Liver (tissue), 9 donors: ENCODE measurements around the gene TESK2. TPM values are rescaled to one million over a fixed set of nuclear protein-coding genes. Genes with fewer than 3 reads are reported as not detected.

Source experiments
- DNase-seq: peaks from one replicate; pipeline ENCODE4 v3.0.0-alpha.2; 2017; ENCODE audit warnings: low spot score
- H3K27ac ChIP-seq, 2 donors: one replicate each; pipeline ENCODE4 v1.7.0; 2013; ENCODE audit warnings: inconsistent platforms in 2 of 2, low read length in 2 of 2, control low read depth in 1 of 2, low read depth in 1 of 2, mild to moderate bottlenecking in 1 of 2
- H3K27me3 ChIP-seq, 4 donors: one replicate each; pipeline versions ENCODE4 v1.6.1 to v1.7.0; 2013; ENCODE audit warnings: low read length in 3 of 4, inconsistent platforms in 1 of 4, mild to moderate bottlenecking in 1 of 4, moderate library complexity in 1 of 4; ENCODE audit not compliant: control insufficient read depth in 4 of 4, insufficient read depth in 4 of 4
- H3K36me3 ChIP-seq, 4 donors: one replicate each; pipeline versions ENCODE4 v1.6.1 to v1.7.0; 2013; ENCODE audit warnings: low read length in 3 of 4, mild to moderate bottlenecking in 3 of 4, low read depth in 1 of 4, moderate library complexity in 1 of 4; ENCODE audit not compliant: control insufficient read depth in 4 of 4, insufficient read depth in 3 of 4
- H3K4me1 ChIP-seq, 4 donors: one replicate each; pipeline versions ENCODE4 v1.6.1 to v1.7.0; 2013; ENCODE audit warnings: low read length in 3 of 4, mild to moderate bottlenecking in 3 of 4, moderate library complexity in 1 of 4; ENCODE audit not compliant: control insufficient read depth in 4 of 4, insufficient read depth in 4 of 4
- H3K4me3 ChIP-seq, 3 donors: one replicate each; pipeline versions ENCODE4 v1.6.1 to v1.7.0; 2013; ENCODE audit warnings: low read length in 3 of 3, control low read depth in 1 of 3, low read depth in 1 of 3, mild to moderate bottlenecking in 1 of 3
- H3K9ac ChIP-seq, 2 donors: one replicate each; pipeline ENCODE4 v1.7.0; 2013; ENCODE audit warnings: low read length in 2 of 2, mild to moderate bottlenecking in 2 of 2, moderate library complexity in 2 of 2, control low read depth in 1 of 2, low read depth in 1 of 2
- H3K9me3 ChIP-seq, 4 donors: one replicate each; pipeline versions ENCODE4 v1.6.1 to v1.7.0; 2013; ENCODE audit warnings: low read length in 3 of 4; ENCODE audit not compliant: control insufficient read depth in 4 of 4
- EGR1 ChIP-seq, 2 donors: IDR thresholded peaks; 2 replicates each; pipeline ENCODE4 v1.6.1; 2016 to 2018; ENCODE audit warnings: antibody characterized with exemption in 2 of 2, low read depth in 2 of 2
- GABPA ChIP-seq, 2 donors: IDR thresholded peaks in 1 of 2; conservative IDR thresholded peaks in 1 of 2; 2 replicates each; pipeline ENCODE4 v1.6.1; 2016; ENCODE audit warnings: antibody characterized with exemption in 2 of 2, mild to moderate bottlenecking in 1 of 2, moderate library complexity in 1 of 2
- HNF4A ChIP-seq, 2 donors: conservative IDR thresholded peaks; 2 replicates each; pipeline ENCODE4 v1.6.1; 2016; ENCODE audit warnings: antibody characterized with exemption in 2 of 2, mild to moderate bottlenecking in 2 of 2
- HNF4G ChIP-seq: IDR thresholded peaks from 2 replicates; pipeline ENCODE4 v1.6.1; 2016; ENCODE audit warnings: antibody characterized with exemption
- JUND ChIP-seq, 2 donors: IDR thresholded peaks; 2 replicates each; pipeline ENCODE4 v1.6.1; 2016; ENCODE audit warnings: antibody characterized with exemption in 2 of 2
- RAD21 ChIP-seq, 2 donors: IDR thresholded peaks; 2 replicates each; pipeline ENCODE4 v1.6.1; 2016; ENCODE audit warnings: antibody characterized with exemption in 2 of 2, mild to moderate bottlenecking in 2 of 2
- RXRA ChIP-seq, 2 donors: IDR thresholded peaks; 2 replicates each; pipeline ENCODE4 v1.6.1; 2017 to 2018; ENCODE audit warnings: antibody characterized with exemption in 2 of 2, mild to moderate bottlenecking in 1 of 2
- SP1 ChIP-seq: IDR thresholded peaks from 2 replicates; pipeline ENCODE4 v1.6.1; 2018; ENCODE audit warnings: antibody characterized with exemption, mild to moderate bottlenecking
- YY1 ChIP-seq: IDR thresholded peaks from 2 replicates; pipeline ENCODE4 v1.6.1; 2016; ENCODE audit warnings: antibody characterized with exemption, mild to moderate bottlenecking
- WGBS: extraction: QIAGEN DNeasy Blood & Tissue Kit; methylation state at CpG from one replicate; pipeline ENCODE4 v1.1.7; 2013; 5-methylcytosine and 5-hydroxymethylcytosine counted together
- polyA plus RNA-seq, 2 donors: library from polyadenylated mRNA; stranded (reverse) in 1 of 2; unstranded in 1 of 2; fragments of 200-250 nt in 1 of 2; fragments of >200 nt in 1 of 2; fragmentation: Nextera tagmentation in 1 of 2; extraction: Ambion mirVana in 1 of 2; gene quantifications; one replicate each; pipeline versions ENCODE4 v1.2.1 to v1.2.3, GENCODE V29; 2013 to 2015
- total RNA-seq, 2 donors: library from RNA; depleted of rRNA; stranded (reverse); fragments of >200 nt; gene quantifications; one replicate each; pipeline ENCODE4 v1.2.3, GENCODE V29; 2014
- TF ChIP-seq, protein P1 (sequence below): fragments of 150-350 bp; IDR thresholded peaks from 2 replicates; pipeline ENCODE4 v1.5.1; 2017; ENCODE audit warnings: improper control_type of control experiment, low read depth, low read length; ENCODE audit not compliant: missing input control
- TF ChIP-seq, protein P2 (sequence below): IDR thresholded peaks from 2 replicates; pipeline ENCODE4 v1.6.1; 2016; ENCODE audit warnings: antibody characterized with exemption
- TF ChIP-seq, protein P3 (sequence below): IDR thresholded peaks from 2 replicates; pipeline ENCODE4 v1.6.1; 2016; ENCODE audit warnings: antibody characterized with exemption
- TF ChIP-seq, protein P4 (sequence below): IDR thresholded peaks from 2 replicates; pipeline ENCODE4 v1.6.1; 2016; ENCODE audit warnings: antibody characterized with exemption, mild to moderate bottlenecking
- donor health status: healthy.
- donor health status: healthy.
- donor health status: healthy.
- donor health status: healthy.
- donor health status: healthy.

The TESK2 gene
- total and polyA plus RNA-seq, 4 donors: 2.4 to 8.2 (median 5.2) TPM

DNA sequence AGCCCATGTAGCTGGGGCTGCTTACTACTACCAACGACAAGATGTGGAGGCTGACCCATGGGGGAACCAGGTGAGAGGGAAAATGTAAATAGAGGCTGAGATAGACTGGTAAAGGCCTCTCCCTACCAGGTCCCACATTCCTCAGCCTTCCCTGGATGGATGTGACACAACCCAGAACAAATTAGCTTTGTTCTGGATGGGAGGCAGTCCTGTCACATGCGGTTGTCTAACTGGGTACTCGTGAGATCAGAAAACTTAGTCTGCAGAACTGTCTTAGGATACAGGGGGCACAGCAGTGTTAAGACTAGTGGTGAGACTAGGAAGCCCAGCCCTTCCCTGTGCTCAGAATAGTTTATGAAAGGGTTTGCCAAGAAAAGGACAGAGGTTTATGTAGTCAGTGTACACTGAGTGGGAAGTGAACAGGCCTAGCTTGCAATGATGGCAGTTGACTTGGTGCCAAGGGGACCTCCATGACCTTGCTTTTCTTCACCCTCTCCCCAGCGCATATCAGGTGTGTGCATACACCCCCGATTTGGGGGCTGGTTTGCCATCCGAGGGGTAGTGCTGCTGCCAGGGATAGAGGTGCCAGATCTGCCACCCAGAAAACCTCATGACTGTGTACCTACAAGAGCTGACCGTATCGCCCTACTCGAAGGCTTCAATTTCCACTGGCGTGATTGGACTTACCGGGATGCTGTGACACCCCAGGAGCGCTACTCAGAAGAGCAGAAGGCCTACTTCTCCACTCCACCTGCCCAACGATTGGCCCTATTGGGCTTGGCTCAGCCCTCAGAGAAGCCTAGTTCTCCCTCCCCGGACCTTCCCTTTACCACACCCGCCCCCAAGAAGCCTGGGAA is 17.6 kb upstream of the TESK2 start (continued):
- TF ChIP-seq YY1 (no peak), RAD21 (IDR thresholded peaks at IDR 0.05) (no peak), GABPA (IDR thresholded peaks at IDR 0.05 in 1 of 2, conservative IDR thresholded peaks at IDR 0.05 in 1 of 2) (no peak)
- TF ChIP-seq, protein P1, sequence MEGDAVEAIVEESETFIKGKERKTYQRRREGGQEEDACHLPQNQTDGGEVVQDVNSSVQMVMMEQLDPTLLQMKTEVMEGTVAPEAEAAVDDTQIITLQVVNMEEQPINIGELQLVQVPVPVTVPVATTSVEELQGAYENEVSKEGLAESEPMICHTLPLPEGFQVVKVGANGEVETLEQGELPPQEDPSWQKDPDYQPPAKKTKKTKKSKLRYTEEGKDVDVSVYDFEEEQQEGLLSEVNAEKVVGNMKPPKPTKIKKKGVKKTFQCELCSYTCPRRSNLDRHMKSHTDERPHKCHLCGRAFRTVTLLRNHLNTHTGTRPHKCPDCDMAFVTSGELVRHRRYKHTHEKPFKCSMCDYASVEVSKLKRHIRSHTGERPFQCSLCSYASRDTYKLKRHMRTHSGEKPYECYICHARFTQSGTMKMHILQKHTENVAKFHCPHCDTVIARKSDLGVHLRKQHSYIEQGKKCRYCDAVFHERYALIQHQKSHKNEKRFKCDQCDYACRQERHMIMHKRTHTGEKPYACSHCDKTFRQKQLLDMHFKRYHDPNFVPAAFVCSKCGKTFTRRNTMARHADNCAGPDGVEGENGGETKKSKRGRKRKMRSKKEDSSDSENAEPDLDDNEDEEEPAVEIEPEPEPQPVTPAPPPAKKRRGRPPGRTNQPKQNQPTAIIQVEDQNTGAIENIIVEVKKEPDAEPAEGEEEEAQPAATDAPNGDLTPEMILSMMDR: no peak

DNA sequence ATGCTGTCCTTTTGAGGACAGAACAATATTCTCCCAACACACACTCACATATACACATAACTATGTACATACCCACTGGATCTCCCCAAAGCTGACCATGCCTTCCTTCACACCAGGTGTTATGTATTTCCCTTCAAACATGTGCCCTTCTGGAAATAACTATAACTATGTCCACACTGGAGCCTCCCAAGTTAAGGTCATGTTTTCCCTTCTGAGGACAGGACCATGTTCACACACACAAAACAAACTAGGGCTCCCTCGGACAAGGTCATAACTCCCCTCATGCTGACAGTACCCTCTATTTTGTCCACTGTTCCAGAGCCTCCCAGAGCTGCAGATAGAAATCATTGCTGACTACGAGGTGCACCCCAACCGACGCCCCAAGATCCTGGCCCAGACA is 16.9 kb upstream of the TESK2 start:
- DNase-seq: no peak
- Histone ChIP-seq H3K36me3 (peaks cover 0 to 35% (median 31%) of the 10 kb centered on the region in 4 donors), H3K4me3 (no peak overlapping the region), H3K27ac (no peak overlapping the region), H3K9me3 (no peaks in the 10 kb centered on the region), H3K4me1 (peaks cover 10 to 37% (median 22%) of the 10 kb centered on the region in 4 donors), H3K27me3 (no peaks in the 10 kb centered on the region), H3K9ac (no peak overlapping the region)
- TF ChIP-seq, protein P2, sequence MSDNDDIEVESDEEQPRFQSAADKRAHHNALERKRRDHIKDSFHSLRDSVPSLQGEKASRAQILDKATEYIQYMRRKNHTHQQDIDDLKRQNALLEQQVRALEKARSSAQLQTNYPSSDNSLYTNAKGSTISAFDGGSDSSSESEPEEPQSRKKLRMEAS: no peak
- TF ChIP-seq RXRA (IDR thresholded peaks at IDR 0.05): no peak
- no peak for TF ChIP-seq GABPA (IDR thresholded peaks at IDR 0.05 in 1 of 2, conservative IDR thresholded peaks at IDR 0.05 in 1 of 2)
- TF ChIP-seq, protein P1: no peak
- TF ChIP-seq HNF4A (conservative IDR thresholded peaks at IDR 0.05): no peak
- no peak for TF ChIP-seq YY1
- TF ChIP-seq HNF4G: no peak
- no peak for TF ChIP-seq SP1
- TF ChIP-seq, protein P3, sequence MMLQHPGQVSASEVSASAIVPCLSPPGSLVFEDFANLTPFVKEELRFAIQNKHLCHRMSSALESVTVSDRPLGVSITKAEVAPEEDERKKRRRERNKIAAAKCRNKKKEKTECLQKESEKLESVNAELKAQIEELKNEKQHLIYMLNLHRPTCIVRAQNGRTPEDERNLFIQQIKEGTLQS: no peak
- TF ChIP-seq EGR1 (IDR thresholded peaks at IDR 0.05; ENCODE audit: low read depth in 2 of 2): no peak
- WGBS: 79% methylated on average over 4 of the region's 4 CpGs

DNA sequence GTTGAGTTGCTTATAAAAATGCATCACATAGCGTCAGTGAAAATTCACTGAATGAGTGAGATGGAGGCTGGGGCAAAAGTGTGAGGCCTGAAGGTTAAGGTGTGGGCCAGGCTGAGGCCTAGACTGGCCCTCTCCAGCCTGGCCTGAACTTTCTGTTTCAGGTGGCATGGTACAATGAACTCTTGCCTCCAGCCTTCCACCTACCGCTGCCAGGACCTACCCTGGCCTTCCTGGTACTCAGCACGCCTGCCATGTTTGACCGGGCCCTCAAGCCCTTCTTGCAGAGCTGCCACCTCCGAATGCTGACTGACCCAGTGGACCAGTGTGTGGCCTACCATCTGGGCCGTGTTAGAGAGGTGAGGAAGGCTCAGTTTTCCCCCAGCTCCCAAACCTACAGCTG is 16.2 kb upstream of the TESK2 start:
- 74% methylated on average over 6 of the region's 6 CpGs for WGBS
- Histone ChIP-seq H3K9me3 (no peaks in the 10 kb centered on the region), H3K9ac (no peak overlapping the region), H3K27me3 (no peaks in the 10 kb centered on the region), H3K4me3 (no peak overlapping the region), H3K36me3 (peaks cover 0 to 32% (median 30%) of the 10 kb centered on the region in 4 donors), H3K27ac (no peak overlapping the region), H3K4me1 (peaks cover 10 to 41% (median 27%) of the 10 kb centered on the region in 4 donors)
- no peak for DNase-seq
- TF ChIP-seq, protein P1: no peak
- TF ChIP-seq HNF4A (conservative IDR thresholded peaks at IDR 0.05) (peak in 1 of 2 donors; percentile 40), RXRA (IDR thresholded peaks at IDR 0.05) (peak; percentile 61 to 71), JUND (IDR thresholded peaks at IDR 0.05) (no peak), HNF4G (no peak)
- TF ChIP-seq, protein P4, sequence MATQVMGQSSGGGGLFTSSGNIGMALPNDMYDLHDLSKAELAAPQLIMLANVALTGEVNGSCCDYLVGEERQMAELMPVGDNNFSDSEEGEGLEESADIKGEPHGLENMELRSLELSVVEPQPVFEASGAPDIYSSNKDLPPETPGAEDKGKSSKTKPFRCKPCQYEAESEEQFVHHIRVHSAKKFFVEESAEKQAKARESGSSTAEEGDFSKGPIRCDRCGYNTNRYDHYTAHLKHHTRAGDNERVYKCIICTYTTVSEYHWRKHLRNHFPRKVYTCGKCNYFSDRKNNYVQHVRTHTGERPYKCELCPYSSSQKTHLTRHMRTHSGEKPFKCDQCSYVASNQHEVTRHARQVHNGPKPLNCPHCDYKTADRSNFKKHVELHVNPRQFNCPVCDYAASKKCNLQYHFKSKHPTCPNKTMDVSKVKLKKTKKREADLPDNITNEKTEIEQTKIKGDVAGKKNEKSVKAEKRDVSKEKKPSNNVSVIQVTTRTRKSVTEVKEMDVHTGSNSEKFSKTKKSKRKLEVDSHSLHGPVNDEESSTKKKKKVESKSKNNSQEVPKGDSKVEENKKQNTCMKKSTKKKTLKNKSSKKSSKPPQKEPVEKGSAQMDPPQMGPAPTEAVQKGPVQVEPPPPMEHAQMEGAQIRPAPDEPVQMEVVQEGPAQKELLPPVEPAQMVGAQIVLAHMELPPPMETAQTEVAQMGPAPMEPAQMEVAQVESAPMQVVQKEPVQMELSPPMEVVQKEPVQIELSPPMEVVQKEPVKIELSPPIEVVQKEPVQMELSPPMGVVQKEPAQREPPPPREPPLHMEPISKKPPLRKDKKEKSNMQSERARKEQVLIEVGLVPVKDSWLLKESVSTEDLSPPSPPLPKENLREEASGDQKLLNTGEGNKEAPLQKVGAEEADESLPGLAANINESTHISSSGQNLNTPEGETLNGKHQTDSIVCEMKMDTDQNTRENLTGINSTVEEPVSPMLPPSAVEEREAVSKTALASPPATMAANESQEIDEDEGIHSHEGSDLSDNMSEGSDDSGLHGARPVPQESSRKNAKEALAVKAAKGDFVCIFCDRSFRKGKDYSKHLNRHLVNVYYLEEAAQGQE: no peak
